ENCODE measurements around the gene DSG2.

DSG2 gene

DNA sequence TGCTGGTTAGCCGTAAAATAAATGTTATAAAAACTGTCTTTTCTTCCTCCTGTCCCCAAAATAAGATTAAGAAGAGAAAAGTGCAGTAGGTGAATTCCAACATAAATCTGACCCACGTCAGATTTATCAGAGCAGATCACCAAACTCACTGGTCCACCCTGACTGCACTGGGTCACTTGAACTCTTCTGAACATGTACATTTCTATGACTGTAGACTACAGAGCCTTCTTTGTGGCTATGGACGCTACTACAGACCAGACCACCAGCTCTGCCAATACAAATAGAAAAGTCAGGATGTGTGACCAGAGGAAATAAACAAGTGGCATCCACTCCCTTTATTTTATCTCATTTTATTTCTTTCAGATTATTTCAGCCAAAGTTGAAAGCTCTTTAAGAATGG lies 11.6 kb downstream of the DSG2 start:
- Histone ChIP-seq H3K27ac (no peak overlapping the region), H3K4me3 (no peak overlapping the region)
- TF ChIP-seq, protein P1, sequence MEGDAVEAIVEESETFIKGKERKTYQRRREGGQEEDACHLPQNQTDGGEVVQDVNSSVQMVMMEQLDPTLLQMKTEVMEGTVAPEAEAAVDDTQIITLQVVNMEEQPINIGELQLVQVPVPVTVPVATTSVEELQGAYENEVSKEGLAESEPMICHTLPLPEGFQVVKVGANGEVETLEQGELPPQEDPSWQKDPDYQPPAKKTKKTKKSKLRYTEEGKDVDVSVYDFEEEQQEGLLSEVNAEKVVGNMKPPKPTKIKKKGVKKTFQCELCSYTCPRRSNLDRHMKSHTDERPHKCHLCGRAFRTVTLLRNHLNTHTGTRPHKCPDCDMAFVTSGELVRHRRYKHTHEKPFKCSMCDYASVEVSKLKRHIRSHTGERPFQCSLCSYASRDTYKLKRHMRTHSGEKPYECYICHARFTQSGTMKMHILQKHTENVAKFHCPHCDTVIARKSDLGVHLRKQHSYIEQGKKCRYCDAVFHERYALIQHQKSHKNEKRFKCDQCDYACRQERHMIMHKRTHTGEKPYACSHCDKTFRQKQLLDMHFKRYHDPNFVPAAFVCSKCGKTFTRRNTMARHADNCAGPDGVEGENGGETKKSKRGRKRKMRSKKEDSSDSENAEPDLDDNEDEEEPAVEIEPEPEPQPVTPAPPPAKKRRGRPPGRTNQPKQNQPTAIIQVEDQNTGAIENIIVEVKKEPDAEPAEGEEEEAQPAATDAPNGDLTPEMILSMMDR (IDR thresholded peaks at IDR 0.05): no peak
- DNase-seq (ENCODE audit: low spot score): no peak

DNA sequence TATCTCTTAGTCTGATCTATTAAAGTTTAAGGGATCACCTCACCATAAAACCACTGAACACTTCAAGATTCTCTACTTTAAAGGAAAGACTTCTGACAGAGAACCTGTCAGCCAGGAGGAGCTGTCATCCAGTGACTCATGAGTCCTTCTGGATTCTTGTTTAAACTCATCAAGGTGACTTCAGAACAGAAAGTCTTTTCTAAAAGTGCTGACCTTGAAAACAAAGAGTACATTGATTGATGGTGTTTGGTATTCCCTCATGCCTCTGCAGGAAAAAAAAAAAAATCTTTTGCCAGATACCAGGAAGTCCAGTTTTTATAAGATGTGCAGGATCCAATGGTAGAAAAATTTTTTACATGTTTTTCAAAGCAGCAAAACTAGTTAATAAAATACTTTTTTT lies 12.3 kb downstream of the DSG2 start:
- DNase-seq (ENCODE audit: low spot score): no peak
- H3K4me3 ChIP-seq: no peak overlapping the region
- TF ChIP-seq, protein P1 (IDR thresholded peaks at IDR 0.05): no peak
- H3K27ac ChIP-seq: no peak overlapping the region

DNA sequence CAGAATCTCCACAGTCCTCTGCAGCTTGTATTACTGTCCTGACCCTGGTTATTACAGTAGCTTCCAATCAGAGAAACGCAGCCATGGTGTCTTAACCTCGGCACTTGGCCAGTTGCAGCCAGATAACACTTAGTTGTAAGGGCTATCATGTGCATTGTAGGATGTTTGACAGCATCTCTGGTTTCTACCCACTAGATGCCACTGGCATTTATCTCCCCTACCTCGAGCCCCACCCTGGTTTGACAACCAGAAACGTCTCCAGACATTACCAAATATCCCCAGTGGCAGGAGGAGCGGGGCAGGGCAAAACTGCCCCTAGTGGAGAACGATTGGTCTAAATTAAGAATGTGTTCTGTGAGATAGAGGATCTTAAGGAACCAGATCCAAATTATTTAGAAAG lies 13.1 kb downstream of the DSG2 start:
- TF ChIP-seq, protein P1 (IDR thresholded peaks at IDR 0.05): no peak
- DNase-seq (ENCODE audit: low spot score): no peak
- no peak overlapping the region for H3K27ac ChIP-seq
- H3K4me3 ChIP-seq: no peak overlapping the region

DNA sequence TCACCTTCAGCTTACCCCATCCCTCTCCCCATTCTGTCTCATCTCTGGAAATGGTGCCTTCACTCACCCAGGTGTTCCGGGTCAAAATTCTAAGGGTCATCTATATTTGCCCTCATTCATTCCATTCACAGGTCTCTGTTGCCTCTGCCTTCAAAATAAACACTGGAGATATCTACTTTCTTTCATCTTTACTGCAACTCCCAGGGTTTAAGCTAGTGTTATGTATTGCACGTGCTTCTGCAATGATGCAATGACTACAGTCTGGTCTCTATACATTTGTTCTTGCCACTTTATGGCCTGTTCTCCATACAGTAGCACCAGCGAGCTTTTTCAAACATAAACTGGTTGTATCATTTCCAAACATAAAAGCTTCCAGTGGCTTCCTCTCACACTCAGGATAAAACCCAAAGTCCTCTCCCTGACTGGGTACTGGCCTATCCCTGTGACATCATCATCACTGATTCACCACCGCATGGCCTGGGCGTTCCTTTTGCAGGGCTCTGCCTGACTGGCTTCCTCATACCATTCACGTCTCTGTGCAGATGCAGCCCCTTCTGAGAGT lies 14.3 kb downstream of the DSG2 start:
- no peak for DNase-seq (ENCODE audit: low spot score)
- H3K4me3 ChIP-seq: no peak overlapping the region
- no peak overlapping the region for H3K27ac ChIP-seq
- TF ChIP-seq, protein P1 (IDR thresholded peaks at IDR 0.05): no peak

DNA sequence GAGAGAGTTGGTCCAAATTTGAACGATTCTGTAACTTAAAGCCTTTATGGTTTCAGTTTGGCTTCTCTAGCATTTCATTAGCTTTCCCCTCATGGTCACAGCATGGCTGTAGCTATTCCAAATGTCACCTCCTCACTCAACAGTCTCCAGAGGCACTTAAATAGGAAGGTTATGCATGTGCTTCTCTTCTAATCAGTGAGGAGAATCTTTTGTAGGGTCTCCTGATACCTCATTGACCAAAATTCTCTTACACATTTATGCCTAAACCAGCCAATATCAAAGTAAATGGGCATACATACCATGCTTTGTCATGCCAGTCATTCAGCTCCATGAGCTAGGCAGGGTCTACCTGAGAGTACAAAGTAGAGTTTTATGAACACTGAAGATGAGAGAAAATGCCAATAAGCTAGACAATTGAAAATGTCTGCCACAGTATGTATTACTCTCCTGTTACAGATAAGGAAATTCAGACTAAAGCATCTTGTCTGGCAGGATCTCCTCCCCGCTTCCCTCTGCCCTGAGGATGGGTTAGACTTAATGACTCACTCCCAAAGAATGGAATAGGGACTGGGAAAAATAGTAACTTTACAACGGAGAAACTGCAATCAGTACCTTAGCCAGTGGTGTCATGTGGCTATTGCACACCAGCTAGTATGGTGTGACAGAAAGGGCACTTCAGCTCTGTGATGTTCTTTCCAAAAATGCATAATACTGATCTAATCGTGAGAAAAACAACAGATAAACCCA lies 15.4 kb downstream of the DSG2 start:
- no peak for DNase-seq (ENCODE audit: low spot score)
- TF ChIP-seq, protein P1 (IDR thresholded peaks at IDR 0.05): no peak
- Histone ChIP-seq H3K4me3 (no peak overlapping the region), H3K27ac (no peak overlapping the region)

DNA sequence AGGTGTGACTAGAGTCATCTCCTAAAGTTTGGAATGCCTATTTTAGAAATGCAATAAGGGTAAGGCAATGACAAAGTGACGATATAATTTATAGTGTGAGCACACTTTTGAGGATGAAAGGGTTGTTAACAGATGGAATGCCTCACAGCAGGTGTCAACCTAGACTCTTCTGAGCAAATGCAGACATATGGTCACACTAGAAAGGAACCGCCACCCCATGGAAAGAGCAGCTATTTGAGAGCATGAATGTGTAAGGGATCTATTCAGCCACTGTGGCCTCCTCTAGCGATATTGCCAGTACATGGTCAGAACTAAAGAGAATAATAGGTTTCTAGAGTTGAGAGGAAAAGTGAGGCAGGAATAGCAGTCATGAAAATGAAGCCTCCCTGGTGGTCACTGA lies 18.5 kb downstream of the DSG2 start:
- no peak for DNase-seq (ENCODE audit: low spot score)
- TF ChIP-seq, protein P1 (IDR thresholded peaks at IDR 0.05): no peak
- no peak overlapping the region for H3K27ac ChIP-seq
- H3K4me3 ChIP-seq: no peak overlapping the region

DNA sequence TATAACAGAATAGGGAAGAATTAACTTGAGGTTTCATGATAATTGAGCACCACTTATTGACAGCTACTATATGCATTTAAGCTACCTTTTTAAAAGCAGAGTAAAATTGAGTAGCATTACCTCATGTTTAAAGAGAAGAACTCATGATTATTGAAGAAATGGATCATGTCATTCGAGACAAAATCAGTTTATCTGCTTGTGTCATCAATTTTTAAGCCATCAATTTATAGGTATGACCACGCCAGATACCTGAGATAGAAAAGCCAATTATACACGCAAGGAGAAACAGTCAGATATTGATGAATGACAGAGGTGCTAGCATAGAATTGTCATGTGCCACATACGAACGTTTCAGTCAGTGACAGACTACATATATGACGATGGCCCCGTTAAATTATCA lies 28.4 kb downstream of the DSG2 start:
- TF ChIP-seq, protein P1 (IDR thresholded peaks at IDR 0.05): no peak
- no peak overlapping the region for H3K27ac ChIP-seq
- no peak for DNase-seq (ENCODE audit: low spot score)
- H3K4me3 ChIP-seq: no peak overlapping the region
